M059J (cell line): ENCODE results near the gene BTBD6. TPM values are rescaled to one million over a fixed set of nuclear protein-coding genes. Genes with fewer than 3 reads are reported as not detected.
"Not testable (repeated sequence)": the region's sequence is repeated elsewhere in the genome, so short reads cannot be mapped to it uniquely, and the experiment has no call there.

Experiments
- DNase-seq: peaks from one replicate; pipeline ENCODE4 v3.0.0-alpha.2; 2012; ENCODE audit warnings: low read depth
- total RNA-seq: library from RNA; depleted of rRNA; stranded (reverse); fragments of >200 nt; shearing (Covaris generic); gene quantifications from 2 replicates; pipeline ENCODE4 v1.2.3, GENCODE V29; 2014; rRNA removed

The BTBD6 gene
- total RNA-seq, 1 experiment from 2014 or later: 39.2 TPM

- peak; percentile 45 for DNase-seq
These were observed 45.8 kb downstream of the BTBD6 start for GRCh38 chr14:105294142-105294597.

DNA sequence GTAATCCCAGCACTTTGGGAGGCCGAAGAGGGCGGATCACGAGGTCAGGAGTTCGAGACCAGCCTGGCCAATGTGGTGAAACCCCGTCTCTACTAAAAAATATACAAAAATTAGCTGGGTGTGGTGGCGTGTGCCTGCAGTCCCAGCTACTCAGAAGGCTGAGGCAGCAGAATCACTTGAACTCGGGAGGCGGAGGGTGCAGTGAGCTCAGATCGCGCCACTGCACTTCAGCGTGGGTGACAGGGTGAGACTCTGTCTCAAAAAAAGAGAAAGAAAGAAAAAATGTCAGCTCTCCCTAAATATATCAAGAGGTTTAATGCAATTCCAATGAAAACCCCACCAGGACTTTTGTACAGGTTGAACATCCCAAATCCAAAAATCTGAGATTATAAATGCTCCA is 49.0 kb downstream of the BTBD6 start:
- not testable (repeated sequence) for DNase-seq

GRCh38 chr14:105299654-105300541 is 51.6 kb downstream of the BTBD6 start:
- DNase-seq: peak; percentile 19

Other genes with a start within 250 kb of the BTBD6 start
- gene CDCA4, start 227.4 kb upstream of the BTBD6 start, total RNA-seq: 32.5 and 40.5 TPM in 2 replicates
- 0.44 TPM in 1 of 2 replicates, not detected in the other for gene GPR132, start 183.1 kb upstream of the BTBD6 start, total RNA-seq
- 0.15 and 0.44 TPM in 2 replicates for gene JAG2, start 79.8 kb upstream of the BTBD6 start, total RNA-seq
- gene NUDT14, start 67.2 kb upstream of the BTBD6 start, total RNA-seq: 6.3 and 15.8 TPM in 2 replicates
- gene BRF1, start 52.5 kb downstream of the BTBD6 start, total RNA-seq: 10.4 and 13.0 TPM in 2 replicates
- 11.0 and 24.7 TPM in 2 replicates for gene PACS2, start 66.2 kb downstream of the BTBD6 start, total RNA-seq
- 0.07 TPM in 1 of 2 replicates, not detected in the other for gene TEX22, start 150.0 kb downstream of the BTBD6 start, total RNA-seq
- gene MTA1, start 171.3 kb downstream of the BTBD6 start, total RNA-seq: 8.9 and 20.3 TPM in 2 replicates
- gene CRIP2, start 226.3 kb downstream of the BTBD6 start, total RNA-seq: 93.9 and 114 TPM in 2 replicates
- not detected in 2 replicates for gene CRIP1, start 238.4 kb downstream of the BTBD6 start, total RNA-seq
- 10.2 and 22.4 TPM in 2 replicates for gene TEDC1, start 242.7 kb downstream of the BTBD6 start, total RNA-seq